NCI-H1105 treated with DMSO at 0.1 percent for 48 hours (cell line): Measurements from ENCODE around the gene SLC18A3.

Source experiments
- DNase-seq: peaks from one replicate; lab custom pipeline; 2025; lab: John Stamatoyannopoulos, UW

SLC18A3 gene

DNA sequence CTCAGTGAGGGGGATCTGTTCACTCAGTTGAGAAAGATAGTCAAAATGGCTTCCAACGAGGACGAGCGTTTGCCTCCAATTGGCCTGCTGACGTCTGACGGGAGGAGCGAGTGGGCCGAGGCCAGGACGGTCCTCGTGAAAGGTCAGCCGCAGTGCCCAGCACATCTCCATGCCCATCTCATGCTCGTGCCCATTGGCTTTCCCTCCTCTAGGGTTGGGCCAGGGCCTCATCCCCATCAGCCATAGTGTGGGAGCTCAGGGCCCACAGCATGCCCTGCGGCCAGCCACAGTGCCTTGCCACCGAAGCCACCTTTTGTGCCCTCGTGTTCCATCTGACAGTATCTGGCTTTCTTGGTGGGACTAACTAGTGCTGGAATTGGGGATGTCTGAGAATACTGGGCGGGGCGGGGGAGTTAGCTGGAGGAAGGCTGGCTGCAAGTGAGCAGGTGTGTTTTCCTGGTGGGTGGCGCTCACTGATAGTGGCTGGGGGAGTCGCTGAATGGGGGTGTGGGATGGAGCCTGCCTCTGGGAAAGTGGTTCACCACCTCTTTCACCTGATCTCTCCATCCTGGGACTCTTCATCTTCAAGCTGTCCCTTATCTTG is 17.6 kb downstream of the SLC18A3 start:
- DNase-seq: no peak

GRCh38 chr10:49628599-49628998 is 18.5 kb downstream of the SLC18A3 start:
- no peak for DNase-seq

GRCh38 chr10:49629431-49629881 is 19.3 kb downstream of the SLC18A3 start:
- DNase-seq: no peak

- no peak for DNase-seq
These were observed 21.9 kb downstream of the SLC18A3 start for GRCh38 chr10:49631975-49632374.

- no peak for DNase-seq
These were observed 22.6 kb downstream of the SLC18A3 start for GRCh38 chr10:49632406-49633317.

DNA sequence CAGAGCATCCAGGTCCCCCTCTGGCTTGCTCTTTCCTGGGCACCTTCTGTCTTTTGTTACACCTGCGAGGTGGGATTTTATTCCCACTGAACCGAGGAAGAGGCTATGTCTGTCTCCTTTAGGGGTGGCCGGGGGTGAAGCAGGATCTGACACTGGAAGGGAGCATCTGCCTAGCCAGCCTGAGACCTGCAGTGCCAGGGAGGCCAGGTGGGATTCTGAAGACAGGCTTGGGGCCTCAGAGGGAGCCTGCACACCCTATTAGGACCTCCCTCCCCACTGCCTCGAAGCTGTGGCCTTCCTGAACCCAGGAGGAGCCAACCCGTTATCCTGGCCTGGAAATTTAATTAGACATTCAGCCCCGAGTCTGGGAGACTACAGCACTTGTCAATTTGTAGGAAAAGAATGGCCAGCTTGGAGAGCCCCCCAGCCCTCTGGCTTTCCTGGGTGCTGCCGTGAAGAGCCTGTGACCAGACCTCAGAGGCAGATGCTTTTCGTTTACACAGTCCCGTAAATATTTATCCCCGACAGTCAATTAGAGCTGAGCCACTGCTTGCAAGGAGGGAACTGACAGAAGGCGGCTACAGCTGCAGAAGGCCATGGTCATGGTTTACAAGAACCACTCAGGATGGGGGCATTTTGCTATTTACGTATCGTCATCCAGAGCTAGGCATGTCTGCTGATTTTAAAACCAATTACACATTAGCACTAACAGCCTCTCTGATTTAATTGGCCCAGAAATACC is 23.4 kb downstream of the SLC18A3 start:
- DNase-seq: no peak

DNA sequence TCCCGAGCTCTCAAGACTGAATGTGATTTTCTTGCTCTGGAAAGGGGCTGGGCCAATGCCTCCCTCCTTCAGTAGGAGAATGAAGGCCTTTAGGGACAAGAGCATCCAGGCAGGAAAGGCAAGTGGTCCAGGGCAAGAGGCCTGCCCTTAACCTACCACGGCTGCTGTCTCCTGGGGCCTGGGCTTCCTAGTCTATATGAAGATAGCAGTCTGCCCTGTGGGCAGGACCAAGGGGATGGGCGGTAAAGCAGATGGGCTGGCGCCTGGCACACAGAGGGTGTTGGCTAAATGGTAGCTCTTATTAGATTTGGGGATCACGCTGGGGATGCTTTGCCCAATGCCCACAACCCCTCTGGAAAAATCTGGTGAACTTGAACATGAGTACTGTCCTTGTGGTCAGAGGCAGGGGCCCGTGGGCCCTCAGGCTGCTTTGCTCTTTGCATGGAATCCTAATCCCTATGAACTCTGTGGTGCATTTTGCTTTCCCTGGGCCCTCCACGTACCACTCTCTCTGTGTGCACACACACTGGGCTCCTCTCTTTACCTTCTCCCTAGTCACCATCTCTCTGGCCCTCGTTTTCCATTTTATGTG is 24.1 kb downstream of the SLC18A3 start:
- no peak for DNase-seq

DNA sequence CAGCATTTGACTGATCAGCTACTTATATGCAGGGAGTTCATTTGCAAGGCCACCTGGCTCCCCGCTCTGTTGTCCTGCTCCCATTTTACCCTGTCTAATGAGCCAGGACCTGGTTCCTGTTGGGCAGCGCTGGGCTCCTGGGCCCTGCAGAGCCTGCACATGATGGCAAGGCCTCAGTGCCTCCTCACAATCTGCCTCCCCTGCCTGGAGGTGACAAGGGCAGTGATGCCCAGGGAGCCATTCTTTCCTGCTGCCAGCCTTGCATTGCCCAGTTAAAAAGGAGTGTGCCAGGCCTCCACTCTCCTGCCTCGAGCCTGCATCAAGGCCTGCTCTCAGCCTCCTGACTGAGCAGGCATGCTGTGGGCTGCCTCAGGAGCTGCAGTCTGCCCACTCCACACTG is 32.2 kb downstream of the SLC18A3 start:
- no peak for DNase-seq

- no peak for DNase-seq
These were observed 33.3 kb downstream of the SLC18A3 start for GRCh38 chr10:49643241-49644034.

DNA sequence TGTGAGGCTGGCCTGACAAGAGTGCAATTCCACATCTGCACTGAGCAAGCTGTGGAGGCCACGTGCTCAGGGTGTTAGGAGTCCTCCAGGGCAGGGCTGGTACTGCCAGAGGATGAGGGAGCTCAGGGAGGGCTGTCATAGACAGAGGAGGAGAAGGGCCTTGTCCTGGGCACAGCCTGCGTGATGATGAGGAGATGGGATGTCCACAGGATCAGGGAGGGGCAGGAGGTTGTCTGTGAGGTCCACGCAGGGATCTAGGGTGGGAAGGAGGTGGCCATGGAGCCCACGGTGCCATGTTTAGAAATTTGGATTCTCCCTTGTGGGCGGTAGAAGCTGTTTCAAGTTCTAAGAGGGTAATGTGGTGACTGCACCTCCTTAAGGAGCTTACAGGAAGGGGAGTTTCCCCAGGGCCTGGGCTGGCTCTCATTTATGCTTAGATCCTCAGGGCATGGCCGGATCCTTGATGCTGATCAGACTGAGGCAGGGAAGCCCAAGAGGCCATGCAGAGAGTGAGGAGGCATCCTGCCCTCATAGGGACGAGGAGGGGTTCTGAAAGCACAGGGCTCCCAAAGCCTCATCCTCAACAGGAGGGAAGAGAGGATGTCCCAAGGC is 34.0 kb downstream of the SLC18A3 start:
- no peak for DNase-seq

DNA sequence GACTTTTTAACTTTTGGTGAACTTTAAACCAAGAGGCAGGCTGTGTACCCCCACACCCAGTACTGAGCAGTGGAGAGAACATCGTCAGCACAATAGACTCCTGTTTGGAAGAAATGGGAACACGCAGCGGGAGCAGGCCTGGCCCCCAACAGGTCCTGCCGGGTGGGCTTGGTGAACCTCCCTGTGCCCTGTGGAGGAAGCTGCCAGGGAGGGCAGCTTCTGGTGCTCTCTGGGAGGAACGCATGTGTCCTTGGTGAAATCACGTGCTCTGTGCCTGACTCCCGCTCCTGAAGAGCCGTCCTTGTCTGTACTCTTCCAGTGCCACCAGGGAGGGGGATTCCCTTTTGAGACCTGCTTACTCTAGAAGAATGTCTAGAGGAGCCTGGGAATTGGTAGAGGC is 35.3 kb downstream of the SLC18A3 start:
- DNase-seq: no peak

GRCh38 chr10:49645871-49646870 is 36.1 kb downstream of the SLC18A3 start:
- DNase-seq: no peak

GRCh38 chr10:49647554-49647953 is 37.4 kb downstream of the SLC18A3 start:
- DNase-seq: no peak

- DNase-seq: no peak
These were observed 38.1 kb downstream of the SLC18A3 start for GRCh38 chr10:49647985-49648795.

GRCh38 chr10:49649294-49649693 is 39.2 kb downstream of the SLC18A3 start:
- DNase-seq: no peak

DNA sequence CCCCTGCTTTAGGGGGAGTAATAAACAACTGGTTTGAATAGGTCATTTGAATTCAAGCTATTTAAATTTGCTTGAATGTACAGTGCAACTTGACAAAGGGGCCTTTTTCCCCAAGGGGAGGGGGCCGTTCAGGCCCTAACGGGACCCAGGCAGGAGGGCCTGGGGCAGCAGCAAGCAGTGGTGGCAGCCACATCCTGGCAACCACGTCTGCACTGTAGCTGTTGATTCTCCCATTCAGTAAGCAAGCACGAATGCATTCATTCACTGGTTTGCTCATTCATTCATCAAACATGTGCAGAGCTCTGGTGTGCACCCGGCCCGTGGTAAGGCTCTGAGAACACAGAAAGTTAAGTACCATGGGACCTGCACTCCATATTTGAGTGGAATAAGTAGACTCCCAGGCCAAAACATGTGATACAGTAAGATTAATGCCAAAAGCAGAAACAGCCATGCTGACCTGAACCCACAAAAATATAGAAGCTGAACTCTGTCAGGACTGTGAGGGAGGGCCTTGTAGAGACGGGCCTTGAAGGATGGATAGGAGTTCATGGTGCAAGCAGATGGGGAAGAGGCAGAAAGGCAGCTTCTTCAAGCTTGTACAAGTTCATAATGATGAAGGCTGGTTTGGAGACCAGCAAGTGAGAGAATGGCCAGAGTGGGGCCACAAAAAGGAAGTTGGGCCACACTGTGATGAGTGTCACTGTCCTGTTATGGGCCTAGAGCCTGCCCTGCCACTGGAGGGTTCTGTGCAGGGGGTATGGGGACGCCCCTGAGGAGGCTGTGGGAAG is 40.0 kb downstream of the SLC18A3 start:
- DNase-seq: no peak

DNA sequence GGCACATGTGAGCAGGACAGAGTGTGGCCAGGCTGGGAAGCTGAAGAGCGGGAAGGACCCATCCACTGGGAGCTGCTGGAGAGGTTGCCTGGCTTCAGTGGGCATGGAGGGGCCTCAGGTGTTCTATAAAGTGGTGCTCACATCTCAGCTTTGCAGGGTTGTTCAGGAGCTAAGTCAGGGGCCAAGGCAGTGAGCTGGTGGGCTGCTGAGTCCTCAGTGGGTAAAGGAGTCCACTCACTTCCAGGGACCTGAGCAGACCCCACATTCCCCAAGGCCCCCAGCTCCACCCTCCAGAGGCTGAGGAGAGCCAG is 40.6 kb downstream of the SLC18A3 start:
- no peak for DNase-seq
